ENCODE results near the gene ITGA7. TPM values are rescaled to one million over a fixed set of nuclear protein-coding genes. Genes with fewer than 3 reads are reported as not detected.

ITGA7 gene, protein sequence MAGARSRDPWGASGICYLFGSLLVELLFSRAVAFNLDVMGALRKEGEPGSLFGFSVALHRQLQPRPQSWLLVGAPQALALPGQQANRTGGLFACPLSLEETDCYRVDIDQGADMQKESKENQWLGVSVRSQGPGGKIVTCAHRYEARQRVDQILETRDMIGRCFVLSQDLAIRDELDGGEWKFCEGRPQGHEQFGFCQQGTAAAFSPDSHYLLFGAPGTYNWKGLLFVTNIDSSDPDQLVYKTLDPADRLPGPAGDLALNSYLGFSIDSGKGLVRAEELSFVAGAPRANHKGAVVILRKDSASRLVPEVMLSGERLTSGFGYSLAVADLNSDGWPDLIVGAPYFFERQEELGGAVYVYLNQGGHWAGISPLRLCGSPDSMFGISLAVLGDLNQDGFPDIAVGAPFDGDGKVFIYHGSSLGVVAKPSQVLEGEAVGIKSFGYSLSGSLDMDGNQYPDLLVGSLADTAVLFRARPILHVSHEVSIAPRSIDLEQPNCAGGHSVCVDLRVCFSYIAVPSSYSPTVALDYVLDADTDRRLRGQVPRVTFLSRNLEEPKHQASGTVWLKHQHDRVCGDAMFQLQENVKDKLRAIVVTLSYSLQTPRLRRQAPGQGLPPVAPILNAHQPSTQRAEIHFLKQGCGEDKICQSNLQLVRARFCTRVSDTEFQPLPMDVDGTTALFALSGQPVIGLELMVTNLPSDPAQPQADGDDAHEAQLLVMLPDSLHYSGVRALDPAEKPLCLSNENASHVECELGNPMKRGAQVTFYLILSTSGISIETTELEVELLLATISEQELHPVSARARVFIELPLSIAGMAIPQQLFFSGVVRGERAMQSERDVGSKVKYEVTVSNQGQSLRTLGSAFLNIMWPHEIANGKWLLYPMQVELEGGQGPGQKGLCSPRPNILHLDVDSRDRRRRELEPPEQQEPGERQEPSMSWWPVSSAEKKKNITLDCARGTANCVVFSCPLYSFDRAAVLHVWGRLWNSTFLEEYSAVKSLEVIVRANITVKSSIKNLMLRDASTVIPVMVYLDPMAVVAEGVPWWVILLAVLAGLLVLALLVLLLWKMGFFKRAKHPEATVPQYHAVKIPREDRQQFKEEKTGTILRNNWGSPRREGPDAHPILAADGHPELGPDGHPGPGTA
- total RNA-seq, result 100 to 1,000 TPM in 1 of 4 donors, 10 to 100 TPM in 2, 1 to 10 TPM in 1; 6.8 to 167 (median 29.4) TPM

GRCh38 chr12:55707841-55708694 lies at the start of gene ITGA7:
Gene ITGA7, minus strand, starts transcription at chr12:55707904. Its CDS starts 222 bp downstream, at chr12:55707682.
- Histone ChIP-seq H3K4me3 (peak within 1 kb of the TSS; percentile 67), H3K27me3 (no peaks in the 10 kb centered on the region), H3K27ac (peak within 1 kb of the TSS; percentile 74 to 82), H3K9me3 (no peaks in the 10 kb centered on the region), H3K4me1 (peaks cover 0 to 4% of the 10 kb centered on the region in 2 donors), H3K36me3 (no peaks in the 10 kb centered on the region)
- DNase-seq, result peak; percentile 70 to 80
- intact Hi-C loops (cut with DNase I; ENCODE audit: low total_unique reads), result no loop called here
- TF ChIP-seq, protein P1, sequence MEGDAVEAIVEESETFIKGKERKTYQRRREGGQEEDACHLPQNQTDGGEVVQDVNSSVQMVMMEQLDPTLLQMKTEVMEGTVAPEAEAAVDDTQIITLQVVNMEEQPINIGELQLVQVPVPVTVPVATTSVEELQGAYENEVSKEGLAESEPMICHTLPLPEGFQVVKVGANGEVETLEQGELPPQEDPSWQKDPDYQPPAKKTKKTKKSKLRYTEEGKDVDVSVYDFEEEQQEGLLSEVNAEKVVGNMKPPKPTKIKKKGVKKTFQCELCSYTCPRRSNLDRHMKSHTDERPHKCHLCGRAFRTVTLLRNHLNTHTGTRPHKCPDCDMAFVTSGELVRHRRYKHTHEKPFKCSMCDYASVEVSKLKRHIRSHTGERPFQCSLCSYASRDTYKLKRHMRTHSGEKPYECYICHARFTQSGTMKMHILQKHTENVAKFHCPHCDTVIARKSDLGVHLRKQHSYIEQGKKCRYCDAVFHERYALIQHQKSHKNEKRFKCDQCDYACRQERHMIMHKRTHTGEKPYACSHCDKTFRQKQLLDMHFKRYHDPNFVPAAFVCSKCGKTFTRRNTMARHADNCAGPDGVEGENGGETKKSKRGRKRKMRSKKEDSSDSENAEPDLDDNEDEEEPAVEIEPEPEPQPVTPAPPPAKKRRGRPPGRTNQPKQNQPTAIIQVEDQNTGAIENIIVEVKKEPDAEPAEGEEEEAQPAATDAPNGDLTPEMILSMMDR (IDR thresholded peaks at IDR 0.05), result no peak
- TF ChIP-seq POLR2A (IDR thresholded peaks at IDR 0.05), result peak in 1 of 2 donors; percentile 17

GRCh38 chr12:55755246-55755645 lies 47.5 kb upstream of the ITGA7 start:
- intact Hi-C loops (cut with DNase I; ENCODE audit: low total_unique reads), result no loop called here
- no peaks in the 10 kb centered on the region for H3K4me1 ChIP-seq
- DNase-seq, result no peak
- H3K9me3 ChIP-seq, result no peaks in the 10 kb centered on the region
- no peak for TF ChIP-seq POLR2A (IDR thresholded peaks at IDR 0.05)
- H3K27ac ChIP-seq, result peak overlapping the region in 1 of 2 donors; percentile 11
- no peaks in the 10 kb centered on the region for H3K27me3 ChIP-seq
- H3K4me3 ChIP-seq, result no peak overlapping the region
- no peaks in the 10 kb centered on the region for H3K36me3 ChIP-seq

DNA sequence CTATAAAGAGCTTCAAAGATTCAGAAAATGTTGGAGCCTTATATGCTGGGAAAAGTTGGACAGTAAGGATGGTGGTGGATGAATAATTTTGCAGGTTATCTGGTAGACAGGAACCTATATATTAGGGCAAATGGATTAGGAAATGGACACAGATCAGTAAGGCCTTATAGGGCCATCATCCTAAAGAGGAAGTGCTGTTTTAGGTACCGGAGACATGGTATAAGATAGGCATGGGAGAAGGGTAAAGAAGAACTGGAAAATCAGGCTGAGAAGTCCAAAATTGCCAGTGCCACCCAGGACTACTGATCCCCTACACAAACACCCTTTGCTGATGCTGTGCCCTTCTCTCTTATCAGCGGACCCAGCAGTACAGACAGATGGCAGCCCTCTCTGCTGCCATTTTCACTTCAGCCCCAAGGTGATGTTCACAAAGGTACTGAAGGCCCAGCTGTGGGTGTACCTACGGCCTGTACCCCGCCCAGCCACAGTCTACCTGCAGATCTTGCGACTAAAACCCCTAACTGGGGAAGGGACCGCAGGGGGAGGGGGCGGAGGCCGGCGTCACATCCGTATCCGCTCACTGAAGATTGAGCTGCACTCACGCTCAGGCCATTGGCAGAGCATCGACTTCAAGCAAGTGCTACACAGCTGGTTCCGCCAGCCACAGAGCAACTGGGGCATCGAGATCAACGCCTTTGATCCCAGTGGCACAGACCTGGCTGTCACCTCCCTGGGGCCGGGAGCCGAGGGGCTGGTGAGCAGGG lies 40.7 kb upstream of the ITGA7 start:
- Histone ChIP-seq H3K4me1 (no peaks in the 10 kb centered on the region), H3K27me3 (no peaks in the 10 kb centered on the region), H3K4me3 (no peak overlapping the region), H3K27ac (no peak overlapping the region), H3K36me3 (no peaks in the 10 kb centered on the region), H3K9me3 (no peaks in the 10 kb centered on the region)
- TF ChIP-seq POLR2A (IDR thresholded peaks at IDR 0.05), result no peak
- TF ChIP-seq, protein P1 (IDR thresholded peaks at IDR 0.05), result no peak
- intact Hi-C loops (cut with DNase I; ENCODE audit: low total_unique reads), result loop anchor here (10.0 kb wide), 1 partner anchor 66 kb away; the partner anchor contains the start of genes ORMDL2 and SARNP
- DNase-seq, result no peak

DNA sequence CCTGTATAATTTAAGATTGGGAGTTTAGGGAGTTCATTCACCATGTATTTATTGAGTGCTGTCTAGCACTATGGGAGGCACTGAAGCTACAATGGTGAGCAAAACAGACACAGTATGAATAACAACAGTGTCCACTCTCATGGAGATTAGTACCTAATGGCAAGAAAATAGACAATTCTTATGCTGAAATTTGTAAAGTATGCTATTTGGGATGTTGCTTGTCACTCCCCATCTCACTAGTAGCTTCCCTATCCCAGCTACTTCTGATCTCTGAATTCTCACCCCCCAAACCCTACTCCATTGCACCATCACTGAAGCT lies 39.2 kb upstream of the ITGA7 start:
- H3K27me3 ChIP-seq, result no peaks in the 10 kb centered on the region
- H3K4me3 ChIP-seq, result no peak overlapping the region
- H3K27ac ChIP-seq, result peak overlapping the region in 1 of 2 donors; percentile 83
- no peaks in the 10 kb centered on the region for H3K9me3 ChIP-seq
- intact Hi-C loops (cut with DNase I; ENCODE audit: low total_unique reads), result loop anchor here (10.0 kb wide), 1 partner anchor 68 kb away; the partner anchor contains the start of genes ORMDL2 and SARNP
- no peaks in the 10 kb centered on the region for H3K36me3 ChIP-seq
- H3K4me1 ChIP-seq, result no peaks in the 10 kb centered on the region
- TF ChIP-seq, protein P1 (IDR thresholded peaks at IDR 0.05), result no peak
- DNase-seq, result no peak
